ENCODE measurements around the gene UACA. TPM values are rescaled to one million over a fixed set of nuclear protein-coding genes. Genes with fewer than 3 reads are reported as not detected.
"Not testable (repeated sequence)": the region's sequence is repeated elsewhere in the genome, so short reads cannot be mapped to it uniquely, and the experiment has no call there.

The UACA gene
- total RNA-seq, 1 donor from 2014 or later: 46.2 TPM

DNA sequence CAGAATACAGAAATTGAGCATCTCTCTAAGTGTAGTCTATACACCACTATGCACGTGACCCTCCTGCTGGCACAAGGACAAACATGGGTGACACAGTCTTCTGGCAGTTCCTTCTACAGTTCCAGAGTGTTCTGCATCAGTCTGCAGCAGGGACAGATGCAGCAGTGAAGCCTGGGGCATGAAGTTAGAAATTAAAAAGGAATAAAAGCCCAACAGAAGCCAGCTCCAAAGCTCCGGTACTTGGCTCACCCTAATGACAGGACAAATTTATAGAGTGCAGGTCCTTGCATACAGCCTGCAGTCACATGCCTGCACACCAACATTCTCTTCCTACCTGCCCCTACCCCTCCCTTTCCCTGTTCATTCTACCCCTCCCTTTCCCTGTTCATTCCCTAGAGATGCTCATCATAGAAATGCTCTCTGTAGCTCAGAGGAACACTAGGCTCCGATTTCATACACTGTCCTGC lies 15.0 kb downstream of the UACA start:
- TF ChIP-seq, protein P1, sequence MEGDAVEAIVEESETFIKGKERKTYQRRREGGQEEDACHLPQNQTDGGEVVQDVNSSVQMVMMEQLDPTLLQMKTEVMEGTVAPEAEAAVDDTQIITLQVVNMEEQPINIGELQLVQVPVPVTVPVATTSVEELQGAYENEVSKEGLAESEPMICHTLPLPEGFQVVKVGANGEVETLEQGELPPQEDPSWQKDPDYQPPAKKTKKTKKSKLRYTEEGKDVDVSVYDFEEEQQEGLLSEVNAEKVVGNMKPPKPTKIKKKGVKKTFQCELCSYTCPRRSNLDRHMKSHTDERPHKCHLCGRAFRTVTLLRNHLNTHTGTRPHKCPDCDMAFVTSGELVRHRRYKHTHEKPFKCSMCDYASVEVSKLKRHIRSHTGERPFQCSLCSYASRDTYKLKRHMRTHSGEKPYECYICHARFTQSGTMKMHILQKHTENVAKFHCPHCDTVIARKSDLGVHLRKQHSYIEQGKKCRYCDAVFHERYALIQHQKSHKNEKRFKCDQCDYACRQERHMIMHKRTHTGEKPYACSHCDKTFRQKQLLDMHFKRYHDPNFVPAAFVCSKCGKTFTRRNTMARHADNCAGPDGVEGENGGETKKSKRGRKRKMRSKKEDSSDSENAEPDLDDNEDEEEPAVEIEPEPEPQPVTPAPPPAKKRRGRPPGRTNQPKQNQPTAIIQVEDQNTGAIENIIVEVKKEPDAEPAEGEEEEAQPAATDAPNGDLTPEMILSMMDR (IDR thresholded peaks at IDR 0.05; ENCODE audit: unreplicated experiment): no peak
- H3K9me3 Mint-ChIP-seq (ENCODE audit: low read depth): peaks cover 5% of the 10 kb centered on the region
- no peak overlapping the region for H3K27ac Mint-ChIP-seq
- DNase-seq (ENCODE audit: low spot score, unreplicated experiment): no peak
- no peaks in the 10 kb centered on the region for H3K27me3 Mint-ChIP-seq
- no peak overlapping the region for H3K4me3 Mint-ChIP-seq (ENCODE audit: low read depth)
- peaks cover 2% of the 10 kb centered on the region for H3K36me3 Mint-ChIP-seq (ENCODE audit: insufficient read depth)
- H3K4me1 Mint-ChIP-seq (ENCODE audit: low read depth): peaks cover 1% of the 10 kb centered on the region

DNA sequence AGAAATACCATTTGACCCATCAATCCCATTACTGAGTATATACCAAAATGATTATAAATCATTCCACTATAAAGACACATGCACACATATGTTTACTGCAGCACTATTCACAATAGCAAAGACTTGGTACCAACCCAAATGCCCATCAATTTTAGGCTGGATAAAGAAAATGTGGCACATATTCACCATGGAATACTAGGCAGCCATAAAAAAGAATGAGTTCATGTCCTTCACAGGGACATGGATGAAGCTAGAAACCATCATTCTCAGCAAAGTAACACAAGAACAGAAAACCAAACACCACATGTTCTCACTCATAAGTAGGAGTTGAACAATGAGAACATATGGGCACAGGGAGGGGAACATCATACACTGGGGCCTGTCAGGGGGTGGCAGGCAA lies 16.8 kb downstream of the UACA start:
- H3K36me3 Mint-ChIP-seq (ENCODE audit: insufficient read depth); H3K4me3 Mint-ChIP-seq (ENCODE audit: low read depth); DNase-seq (ENCODE audit: low spot score, unreplicated experiment); H3K27ac Mint-ChIP-seq; H3K4me1 Mint-ChIP-seq (ENCODE audit: low read depth); H3K9me3 Mint-ChIP-seq (ENCODE audit: low read depth); H3K27me3 Mint-ChIP-seq: not testable (repeated sequence)

DNA sequence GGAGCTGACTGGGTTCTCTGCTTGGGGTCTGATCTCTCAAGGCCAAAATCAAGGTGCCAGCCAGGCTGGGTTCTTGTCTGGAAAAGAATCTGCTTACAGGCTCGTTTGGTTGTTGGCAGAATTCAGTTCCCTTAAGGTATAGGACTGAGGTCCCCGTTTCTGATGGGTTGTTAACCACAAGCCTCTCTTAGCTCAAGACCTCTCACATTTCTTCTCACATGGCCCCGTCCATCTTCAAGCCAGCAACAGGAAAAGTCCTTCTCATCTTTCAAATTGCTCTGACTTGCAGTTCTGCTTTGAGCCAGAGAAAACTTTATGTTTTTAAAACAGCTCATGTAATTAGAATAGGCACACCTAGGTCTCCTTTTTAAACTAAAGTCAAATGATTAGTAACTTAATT lies 20.4 kb downstream of the UACA start:
- H3K4me1 Mint-ChIP-seq (ENCODE audit: low read depth): no peaks in the 10 kb centered on the region
- TF ChIP-seq, protein P1 (IDR thresholded peaks at IDR 0.05; ENCODE audit: unreplicated experiment): no peak
- H3K36me3 Mint-ChIP-seq (ENCODE audit: insufficient read depth): peaks cover 2% of the 10 kb centered on the region
- H3K27ac Mint-ChIP-seq: no peak overlapping the region
- no peaks in the 10 kb centered on the region for H3K27me3 Mint-ChIP-seq
- DNase-seq (ENCODE audit: low spot score, unreplicated experiment): no peak
- H3K4me3 Mint-ChIP-seq (ENCODE audit: low read depth): no peak overlapping the region
- peaks cover 5% of the 10 kb centered on the region for H3K9me3 Mint-ChIP-seq (ENCODE audit: low read depth)

DNA sequence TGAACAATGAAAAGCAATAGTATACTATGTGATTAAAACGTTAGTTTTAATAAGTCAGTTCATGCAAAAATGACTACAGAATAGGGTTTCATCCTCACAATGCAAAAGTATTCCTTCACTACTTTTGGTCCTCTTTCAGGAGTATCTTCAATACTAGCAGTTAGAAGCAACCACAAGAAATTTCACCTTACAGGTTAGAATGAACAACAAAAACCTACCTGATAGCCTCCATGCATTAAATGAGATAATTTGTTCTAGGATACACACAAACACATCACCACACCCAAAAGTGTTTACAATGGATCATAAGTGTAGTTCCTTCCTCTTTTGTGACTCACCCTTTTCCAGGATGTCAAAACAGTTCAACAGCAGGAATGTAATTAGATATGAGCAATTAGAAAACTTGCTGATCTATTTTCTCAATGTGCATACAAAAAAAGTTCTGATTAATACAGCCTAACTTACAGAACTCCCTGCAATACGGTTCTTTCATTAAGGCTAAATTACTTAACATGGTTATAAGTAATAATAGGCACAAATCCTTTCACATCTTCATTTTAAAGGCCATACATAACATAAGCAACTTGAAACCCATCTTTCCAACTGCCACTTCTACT lies 21.6 kb downstream of the UACA start:
- DNase-seq (ENCODE audit: low spot score, unreplicated experiment): no peak
- Mint-ChIP-seq H3K36me3 (ENCODE audit: insufficient read depth) (peaks cover 2% of the 10 kb centered on the region), H3K9me3 (ENCODE audit: low read depth) (peaks cover 5% of the 10 kb centered on the region), H3K4me1 (ENCODE audit: low read depth) (no peaks in the 10 kb centered on the region), H3K4me3 (ENCODE audit: low read depth) (no peak overlapping the region), H3K27me3 (no peaks in the 10 kb centered on the region), H3K27ac (no peak overlapping the region)
- TF ChIP-seq, protein P1 (IDR thresholded peaks at IDR 0.05; ENCODE audit: unreplicated experiment): no peak

DNA sequence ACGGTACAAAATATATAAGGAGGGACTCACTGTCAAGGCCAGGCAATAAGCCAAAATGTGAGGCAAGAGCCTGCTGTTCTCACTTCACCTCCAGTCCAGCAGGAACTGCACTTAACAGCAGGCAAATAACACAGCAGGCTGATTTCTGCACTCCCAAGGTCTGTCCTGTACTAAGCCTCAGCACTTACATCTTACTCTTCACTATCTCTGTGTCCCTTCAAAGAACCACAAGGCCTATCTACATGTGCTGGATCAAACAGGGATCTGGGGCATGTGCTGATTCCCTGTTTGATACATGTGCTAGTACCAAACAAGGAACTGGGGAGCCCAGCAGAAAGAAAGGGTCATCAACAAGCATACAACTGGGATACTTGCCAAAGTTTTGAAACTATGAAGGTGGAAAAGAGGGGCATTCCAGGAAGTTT lies 22.2 kb downstream of the UACA start:
- Mint-ChIP-seq H3K27me3 (no peaks in the 10 kb centered on the region), H3K27ac (no peak overlapping the region), H3K4me3 (ENCODE audit: low read depth) (no peak overlapping the region), H3K4me1 (ENCODE audit: low read depth) (no peaks in the 10 kb centered on the region), H3K36me3 (ENCODE audit: insufficient read depth) (peaks cover 2% of the 10 kb centered on the region), H3K9me3 (ENCODE audit: low read depth) (peaks cover 4% of the 10 kb centered on the region)
- no peak for DNase-seq (ENCODE audit: low spot score, unreplicated experiment)
- TF ChIP-seq, protein P1 (IDR thresholded peaks at IDR 0.05; ENCODE audit: unreplicated experiment): no peak

DNA sequence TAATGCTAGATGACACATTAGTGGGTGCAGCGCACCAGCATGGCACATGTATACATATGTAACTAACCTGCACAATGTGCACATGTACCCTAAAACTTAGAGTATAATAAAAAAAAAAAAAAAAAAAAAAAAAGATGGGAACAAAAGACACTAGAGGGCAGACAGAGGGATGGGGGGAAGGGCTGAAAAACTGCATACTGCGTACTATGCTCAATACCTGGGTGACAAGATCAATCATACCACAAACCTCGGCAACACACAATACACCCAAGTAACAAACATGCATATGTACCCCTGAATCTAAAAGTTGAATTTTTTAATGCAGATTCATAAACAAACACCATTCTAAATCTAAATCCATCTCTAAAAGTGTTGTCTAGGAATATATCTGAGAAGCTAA lies 28.3 kb downstream of the UACA start:
- not testable (repeated sequence) for H3K9me3 Mint-ChIP-seq (ENCODE audit: low read depth); H3K4me1 Mint-ChIP-seq (ENCODE audit: low read depth); H3K4me3 Mint-ChIP-seq (ENCODE audit: low read depth); H3K27me3 Mint-ChIP-seq; H3K36me3 Mint-ChIP-seq (ENCODE audit: insufficient read depth); H3K27ac Mint-ChIP-seq; DNase-seq (ENCODE audit: low spot score, unreplicated experiment)

Data from progenitor cell of endocrine pancreas (in vitro differentiated cells).